ENCODE results near the gene SAXO1. TPM values are rescaled to one million over a fixed set of nuclear protein-coding genes. Genes with fewer than 3 reads are reported as not detected.
"Not testable (repeated sequence)": the region's sequence is repeated elsewhere in the genome, so short reads cannot be mapped to it uniquely, and the experiment has no call there.

SAXO1 gene
- total and polyA plus RNA-seq, 10 donors: 0.02 to 0.89 (median 0.25) TPM; not detected in 4

GRCh38 chr9:19027825-19028224, 5.2 kb downstream of the SAXO1 start:
- Histone ChIP-seq H3K4me1 (peaks cover 0 to 9% (median 0%) of the 10 kb centered on the region in 6 donors), H3K27me3 (replicated peaks in 1 of 7) (peaks cover 0 to 14% (median 0%) of the 10 kb centered on the region in 7 donors), H3K9me3 (no peaks in the 10 kb centered on the region), H3K4me3 (no peak overlapping the region), H3K36me3 (no peaks in the 10 kb centered on the region), H3K27ac (no peak overlapping the region)
- DNase-seq: no peak
- TF ChIP-seq CTCF (IDR thresholded peaks at IDR 0.05 in 8 of 11, conservative IDR thresholded peaks at IDR 0.05 in 3 of 11) (no peak), POLR2AphosphoS5 (IDR thresholded peaks at IDR 0.05) (no peak)
- intact Hi-C loops (cut with DNase I; ENCODE audit: low total_unique reads): loop anchor here (5.0 to 10.0 kb wide), 2 partner anchors 583 to 771 kb away; no protein-coding TSS in a partner anchor
- WGBS, 5 donors: 92 to 96% (median 94%) methylated on average over 22 of the region's 22 CpGs

GRCh38 chr9:19026375-19026774, 6.6 kb downstream of the SAXO1 start:
- Histone ChIP-seq H3K36me3 (no peaks in the 10 kb centered on the region), H3K4me1 (peaks cover 0 to 9% (median 0%) of the 10 kb centered on the region in 6 donors), H3K27me3 (replicated peaks in 1 of 7) (peaks cover 0 to 10% (median 0%) of the 10 kb centered on the region in 7 donors), H3K9me3 (peaks cover 0 to 5% (median 1%) of the 10 kb centered on the region in 8 donors), H3K27ac (no peak overlapping the region), H3K4me3 (no peak overlapping the region)
- TF ChIP-seq POLR2A (IDR thresholded peaks at IDR 0.05): no peak
- TF ChIP-seq POLR2AphosphoS5 (IDR thresholded peaks at IDR 0.05): no peak
- TF ChIP-seq CTCF (IDR thresholded peaks at IDR 0.05 in 8 of 11, conservative IDR thresholded peaks at IDR 0.05 in 3 of 11): no peak
- 68 to 85% (median 75%) methylated on average over 6 of the region's 6 CpGs for WGBS, 5 donors
- no peak for DNase-seq
- intact Hi-C loops (cut with DNase I; ENCODE audit: low total_unique reads): loop anchor here (5.0 to 10.0 kb wide), 2 partner anchors 582 to 769 kb away; no protein-coding TSS in a partner anchor

- no peaks in the 10 kb centered on the region for H3K27me3 ChIP-seq (replicated peaks in 1 of 7)
- no peak for DNase-seq
- H3K4me3 ChIP-seq: no peak overlapping the region
- peaks cover 0 to 5% (median 2%) of the 10 kb centered on the region in 8 donors for H3K9me3 ChIP-seq
- H3K4me1 ChIP-seq: no peaks in the 10 kb centered on the region
- H3K27ac ChIP-seq: no peak overlapping the region
- TF ChIP-seq CTCF (IDR thresholded peaks at IDR 0.05 in 8 of 11, conservative IDR thresholded peaks at IDR 0.05 in 3 of 11) (no peak), POLR2AphosphoS5 (IDR thresholded peaks at IDR 0.05) (no peak), POLR2A (IDR thresholded peaks at IDR 0.05) (no peak)
- intact Hi-C loops (cut with DNase I; ENCODE audit: low total_unique reads): loop anchor here (10.0 kb wide), 1 partner anchor 578 kb away; no protein-coding TSS in a partner anchor
- H3K36me3 ChIP-seq: no peaks in the 10 kb centered on the region
- 69 to 88% (median 82%) methylated on average over 5 of the region's 5 CpGs for WGBS, 5 donors
These were observed 9.9 kb downstream of the SAXO1 start for GRCh38 chr9:19023078-19023477.

GRCh38 chr9:19022206-19022605, 10.8 kb downstream of the SAXO1 start:
- intact Hi-C loops (cut with DNase I; ENCODE audit: low total_unique reads): loop anchor here (10.0 kb wide), 1 partner anchor 577 kb away; no protein-coding TSS in a partner anchor

GRCh38 chr9:19021649-19022048, 11.4 kb downstream of the SAXO1 start:
- not testable (repeated sequence) for H3K27me3 ChIP-seq (replicated peaks in 1 of 7); H3K9me3 ChIP-seq; H3K4me3 ChIP-seq; DNase-seq; H3K4me1 ChIP-seq; H3K36me3 ChIP-seq; H3K27ac ChIP-seq
- intact Hi-C loops (cut with DNase I; ENCODE audit: low total_unique reads): loop anchor here (10.0 kb wide), 1 partner anchor 577 kb away; no protein-coding TSS in a partner anchor
- 89 to 100% (median 93%) methylated on average over 2 of the region's 2 CpGs for WGBS, 5 donors

More at GRCh38 chr9:19022206-19022605, 10.8 kb downstream of the SAXO1 start:
- peaks cover 0 to 5% (median 2%) of the 10 kb centered on the region in 8 donors for H3K9me3 ChIP-seq
- no peak overlapping the region for H3K4me3 ChIP-seq
- no peak overlapping the region for H3K27ac ChIP-seq
- no peak for DNase-seq
- no peaks in the 10 kb centered on the region for H3K36me3 ChIP-seq
- no peaks in the 10 kb centered on the region for H3K27me3 ChIP-seq (replicated peaks in 1 of 7)
- no peaks in the 10 kb centered on the region for H3K4me1 ChIP-seq
- WGBS, 5 donors: 69 to 98% (median 83%) methylated on average over 2 of the region's 2 CpGs
- TF ChIP-seq POLR2AphosphoS5 (IDR thresholded peaks at IDR 0.05): no peak
- no peak for TF ChIP-seq POLR2A (IDR thresholded peaks at IDR 0.05)
- no peak for TF ChIP-seq CTCF (IDR thresholded peaks at IDR 0.05 in 8 of 11, conservative IDR thresholded peaks at IDR 0.05 in 3 of 11)
